ENCODE data around the gene MMP2. TPM values are rescaled to one million over a fixed set of nuclear protein-coding genes. Genes with fewer than 3 reads are reported as not detected.

The MMP2 gene
- total and polyA plus RNA-seq, 2 experiments from 2014 or later = 25.6 to 43.8 TPM

GRCh38 chr16:55506708-55507107 lies 27.7 kb downstream of the MMP2 start:
- Histone ChIP-seq H3K27ac (ENCODE audit: low read depth) (no peak overlapping the region), H3K27me3 (ENCODE audit: insufficient read depth) (no peaks in the 10 kb centered on the region), H4K20me1 (replicated peaks; ENCODE audit: insufficient read depth) (no peaks in the 10 kb centered on the region), H3K9me2 (ENCODE audit: insufficient read depth) (0 out of 2 replicates have a peak, but pooled peaks cover 5% of the 10 kb centered on the region), H2AFZ (no peak overlapping the region), H3K4me3 (no peak overlapping the region), H3K4me2 (no peak overlapping the region), H3K4me1 (ENCODE audit: insufficient read depth) (peaks cover 9% of the 10 kb centered on the region), H3F3A (replicated peaks; ENCODE audit: low read depth) (0 out of 2 replicates have a peak, but pooled peaks cover 3% of the 10 kb centered on the region), H3K36me3 (ENCODE audit: insufficient read depth) (no peaks in the 10 kb centered on the region; the same call in 1 of the 2 replicates), H3K79me2 (replicated peaks; ENCODE audit: insufficient read depth) (peaks cover 10% of the 10 kb centered on the region)
- H3K27me3 Mint-ChIP-seq (ENCODE audit: insufficient read depth, low read depth, poor library complexity) = peaks cover 9% of the 10 kb centered on the region
- H3K4me3 Mint-ChIP-seq = no peak overlapping the region
- H3K27ac Mint-ChIP-seq = no peak overlapping the region
- TF ChIP-seq CTCF (conservative IDR thresholded peaks at IDR 0.05; ENCODE audit: low read depth in 2 of 2) (no peak), REST (IDR thresholded peaks at IDR 0.05; ENCODE audit: unreplicated experiment) (no peak), ETS1 (IDR thresholded peaks at IDR 0.05) (no peak), EZH2phosphoT487 (IDR thresholded peaks at IDR 0.05; ENCODE audit: unreplicated experiment) (no peak), POLR2AphosphoS5 (IDR thresholded peaks at IDR 0.05; ENCODE audit: low read depth) (no peak), EZH2 (IDR thresholded peaks at IDR 0.05; ENCODE audit: low read depth, unreplicated experiment) (no peak), ZNF114 (CRISPR knock-in tag; IDR thresholded peaks at IDR 0.05) (no peak), STAT1 (IDR thresholded peaks at IDR 0.05; ENCODE audit: unreplicated experiment) (no peak), JUNB (IDR thresholded peaks at IDR 0.05; ENCODE audit: unreplicated experiment) (no peak), NANOG (IDR thresholded peaks at IDR 0.05; ENCODE audit: borderline replicate concordance) (no peak), ZNF462 (CRISPR knock-in tag; IDR thresholded peaks at IDR 0.05) (no peak), ZNF331 (CRISPR knock-in tag; IDR thresholded peaks at IDR 0.05; ENCODE audit: low read depth) (no peak), CREB1 (CRISPR knock-in tag; IDR thresholded peaks at IDR 0.05; ENCODE audit: low read depth) (no peak)
- peaks cover 13% of the 10 kb centered on the region for H3K36me3 Mint-ChIP-seq (ENCODE audit: low read depth)
- ATAC-seq = no peak
- peaks cover under 1% of the 10 kb centered on the region; the same call in 1 of the 3 replicates for H3K9me3 Mint-ChIP-seq
- DNase-seq (ENCODE audit: low spot score) = no peak
- H3K4me1 Mint-ChIP-seq = peaks cover 11% of the 10 kb centered on the region; the same call in 2 of the 3 replicates

All from GM23338 (cell line).